Mesenchymal stem cell (in vitro differentiated cells and primary cell): ENCODE measurements around the gene NOL6.

Experiments
- DNase-seq: peaks from one replicate; pipeline ENCODE4 v3.0.0-alpha.2; 2013
- H2AFZ ChIP-seq: one replicate; pipeline ENCODE4 v1.6.1; 2013; ENCODE audit warnings: low read depth, mild to moderate bottlenecking, control low read depth, inconsistent platforms, low read length, moderate library complexity
- H2AK5ac ChIP-seq: 2 replicates; pipeline ENCODE4 v1.6.1; 2013; ENCODE audit warnings: low read length, moderate library complexity, mild to moderate bottlenecking, inconsistent platforms; ENCODE audit not compliant: severe bottlenecking
- H2BK120ac ChIP-seq: one replicate; pipeline ENCODE4 v1.6.1; 2013; ENCODE audit warnings: low read depth, mild to moderate bottlenecking, inconsistent platforms, low read length, moderate library complexity
- H2BK12ac ChIP-seq, 2 experiments: one replicate each; pipeline ENCODE4 v1.6.1; 2013; ENCODE audit warnings: inconsistent platforms in 2 of 2, low read length in 2 of 2, mild to moderate bottlenecking in 2 of 2, moderate library complexity in 2 of 2, control low read depth in 1 of 2
- H2BK15ac ChIP-seq: one replicate; pipeline ENCODE4 v1.6.1; 2013; ENCODE audit warnings: mild to moderate bottlenecking, low read depth, inconsistent platforms; ENCODE audit not compliant: poor library complexity, severe bottlenecking
- H2BK5ac ChIP-seq: 2 replicates; pipeline ENCODE4 v1.6.1; 2013; ENCODE audit warnings: low read depth, mild to moderate bottlenecking, low read length, control low read depth, inconsistent platforms; ENCODE audit not compliant: poor library complexity, severe bottlenecking
- H3K14ac ChIP-seq, 2 experiments: one replicate each; pipeline ENCODE4 v1.6.1; 2013; ENCODE audit warnings: inconsistent platforms in 2 of 2, low read length in 2 of 2, control low read depth in 1 of 2, mild to moderate bottlenecking in 1 of 2, moderate library complexity in 1 of 2
- H3K18ac ChIP-seq, 2 experiments: one replicate each; pipeline ENCODE4 v1.6.1; 2013; ENCODE audit warnings: inconsistent platforms in 2 of 2, low read length in 2 of 2, control low read depth in 1 of 2, low read depth in 1 of 2, mild to moderate bottlenecking in 1 of 2
- H3K23ac ChIP-seq, 2 experiments: one replicate each; pipeline ENCODE4 v1.6.1; 2013; ENCODE audit warnings: inconsistent platforms in 2 of 2, low read length in 2 of 2, mild to moderate bottlenecking in 2 of 2, moderate library complexity in 2 of 2, control low read depth in 1 of 2
- H3K27ac ChIP-seq: 2 replicates; pipeline ENCODE4 v1.5.1; 2013; ENCODE audit warnings: mild to moderate bottlenecking, moderate library complexity, low read length, control low read depth, inconsistent platforms; ENCODE audit not compliant: poor library complexity, severe bottlenecking
- H3K27me3 ChIP-seq, 2 experiments: 2 replicates each; pipeline versions ENCODE4 v1.6.1 to v1.7.0; 2013; ENCODE audit warnings: low read length in 2 of 2, mild to moderate bottlenecking in 2 of 2, moderate library complexity in 2 of 2, control low read depth in 1 of 2, inconsistent platforms in 1 of 2; ENCODE audit not compliant: control insufficient read depth in 1 of 2, insufficient read depth in 1 of 2
- H3K36me3 ChIP-seq, 2 experiments: 2 replicates each; pipeline versions ENCODE4 v1.6.1 to v1.7.0; 2013; ENCODE audit warnings: low read length in 2 of 2, control low read depth in 1 of 2, inconsistent platforms in 1 of 2, low read depth in 1 of 2, mild to moderate bottlenecking in 1 of 2; ENCODE audit not compliant: insufficient read depth in 2 of 2, control insufficient read depth in 1 of 2
- H3K4ac ChIP-seq, 2 experiments: one replicate each; pipeline ENCODE4 v1.6.1; 2013; ENCODE audit warnings: inconsistent platforms in 2 of 2, low read length in 2 of 2, mild to moderate bottlenecking in 2 of 2, moderate library complexity in 2 of 2, control low read depth in 1 of 2, low read depth in 1 of 2
- H3K4me1 ChIP-seq: 2 replicates; pipeline ENCODE4 v1.6.1; 2013; ENCODE audit warnings: low read depth, low read length, control low read depth; ENCODE audit not compliant: control insufficient read depth, insufficient read depth
- H3K4me2 ChIP-seq: 2 replicates; pipeline ENCODE4 v1.6.1; 2013; ENCODE audit warnings: low read length, mild to moderate bottlenecking, inconsistent platforms; ENCODE audit not compliant: poor library complexity, severe bottlenecking
- H3K4me3 ChIP-seq, 2 experiments: 2 replicates each; pipeline versions ENCODE4 v1.5.1 to v1.7.0; 2013; ENCODE audit warnings: low read length in 2 of 2, mild to moderate bottlenecking in 2 of 2, control low read depth in 1 of 2, low read depth in 1 of 2; ENCODE audit not compliant: insufficient read depth in 1 of 2
- H3K79me1 ChIP-seq: replicated peaks from 2 replicates; pipeline ENCODE4 v1.6.1; 2013; ENCODE audit warnings: mild to moderate bottlenecking, control low read depth, low read length, inconsistent platforms; ENCODE audit not compliant: poor library complexity, severe bottlenecking
- H3K9ac ChIP-seq: 2 replicates; pipeline ENCODE4 v1.7.0; 2013; ENCODE audit warnings: mild to moderate bottlenecking, low read length, moderate library complexity
- H3K9me3 ChIP-seq: 2 replicates; pipeline ENCODE4 v1.7.0; 2013; ENCODE audit warnings: mild to moderate bottlenecking, low read length; ENCODE audit not compliant: control insufficient read depth
- H4K8ac ChIP-seq: one replicate; pipeline ENCODE4 v1.6.1; 2013; ENCODE audit warnings: inconsistent platforms, mild to moderate bottlenecking, low read length, moderate library complexity
- H4K91ac ChIP-seq: one replicate; pipeline ENCODE4 v1.6.1; 2013; ENCODE audit warnings: mild to moderate bottlenecking, low read length, inconsistent platforms
- WGBS: methylation state at CpG from one replicate; pipeline ENCODE4 v1.1.7; 2013; ENCODE audit warnings: mixed read lengths; 5-methylcytosine and 5-hydroxymethylcytosine counted together

The NOL6 gene

DNA sequence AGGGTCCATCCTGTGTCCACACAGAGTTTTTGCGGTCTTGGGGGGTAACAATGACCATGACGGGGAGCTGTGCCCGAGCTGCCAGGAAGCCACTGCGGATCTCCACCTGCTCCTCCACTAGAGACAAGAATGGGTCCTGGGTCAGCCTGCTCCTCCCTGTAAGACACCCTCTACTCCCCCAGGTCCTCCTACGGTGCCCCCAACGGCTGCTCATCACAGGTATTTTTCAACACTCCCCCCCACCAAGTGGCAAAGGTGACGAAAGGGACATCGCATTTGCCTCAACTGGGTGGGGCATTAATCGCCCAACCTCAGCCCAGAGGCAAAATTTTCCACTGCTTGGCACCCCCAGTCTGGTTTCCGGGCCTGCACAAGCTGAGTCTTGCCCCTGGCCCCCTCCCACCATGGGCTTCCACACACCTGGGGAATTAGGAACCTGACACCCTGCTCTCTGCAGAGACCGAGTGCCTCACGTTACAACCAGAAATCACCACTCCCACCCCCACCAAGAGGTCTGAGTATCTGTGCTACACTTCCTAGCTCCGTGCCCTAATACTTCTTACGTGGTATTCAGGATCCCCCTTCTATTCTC is 9.6 kb downstream of the NOL6 start:
- Histone ChIP-seq H3K4ac (no peak overlapping the region), H3K27me3 (no peaks in the 10 kb centered on the region), H3K14ac (no peak overlapping the region), H4K91ac (no peak overlapping the region), H3K9ac (no peak overlapping the region), H3K9me3 (no peaks in the 10 kb centered on the region), H4K8ac (no peak overlapping the region), H2BK5ac (no peak overlapping the region), H3K4me1 (no peaks in the 10 kb centered on the region), H2BK15ac (no peak overlapping the region), H3K23ac (no peak overlapping the region), H3K79me1 (peaks cover 31% of the 10 kb centered on the region), H3K18ac (no peak overlapping the region), H2AFZ (no peak overlapping the region), H2AK5ac (no peak overlapping the region), H3K4me3 (no peak overlapping the region), H3K36me3 (peaks cover 92% of the 10 kb centered on the region in 2 experiments), H2BK12ac (no peak overlapping the region), H3K27ac (no peak overlapping the region), H2BK120ac (no peak overlapping the region), H3K4me2 (no peak overlapping the region)
- 95% methylated on average over 14 of the region's 14 CpGs for WGBS
- no peak for DNase-seq

DNA sequence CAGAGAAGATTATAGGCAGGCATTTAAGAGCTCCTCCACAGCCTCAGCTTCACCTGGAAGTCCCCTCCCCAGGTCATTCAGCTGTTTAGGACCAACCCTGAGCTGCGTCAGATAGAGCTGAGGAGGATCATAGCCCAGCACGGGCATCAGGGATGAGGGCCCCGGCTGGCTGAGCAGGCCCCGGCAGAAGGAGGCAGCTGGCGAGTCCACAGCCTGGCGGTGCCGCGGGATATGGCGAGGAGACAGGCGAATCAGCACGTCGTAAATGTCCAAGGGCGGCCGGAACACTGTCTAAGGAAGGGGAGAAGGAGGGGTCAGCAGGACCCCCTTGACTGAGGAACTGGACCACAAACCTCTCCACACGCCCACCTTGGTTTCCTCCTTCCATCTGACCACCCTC is 10.6 kb downstream of the NOL6 start:
- no peak overlapping the region for H3K27ac ChIP-seq
- H2BK12ac ChIP-seq, result no peak overlapping the region
- no peaks in the 10 kb centered on the region for H3K9me3 ChIP-seq

GRCh38 chr9:33461492-33461891 is 12.2 kb downstream of the NOL6 start:
- Histone ChIP-seq H3K27ac (no peak overlapping the region), H3K4me2 (no peak overlapping the region), H3K23ac (no peak overlapping the region), H3K36me3 (peaks cover 65 to 66% of the 10 kb centered on the region in 2 experiments), H2AFZ (no peak overlapping the region), H2AK5ac (no peak overlapping the region), H4K8ac (no peak overlapping the region), H3K9me3 (no peaks in the 10 kb centered on the region), H3K4ac (no peak overlapping the region), H2BK5ac (no peak overlapping the region), H3K18ac (no peak overlapping the region), H2BK12ac (no peak overlapping the region), H2BK120ac (no peak overlapping the region), H3K79me1 (peaks cover 20% of the 10 kb centered on the region), H3K4me3 (no peak overlapping the region), H3K4me1 (peaks cover 2% of the 10 kb centered on the region), H3K9ac (no peak overlapping the region), H4K91ac (no peak overlapping the region), H3K14ac (no peak overlapping the region), H3K27me3 (no peaks in the 10 kb centered on the region), H2BK15ac (no peak overlapping the region)
- no peak for DNase-seq
- WGBS, result 96% methylated on average over 2 of the region's 3 CpGs

More for the DNA sequence above, 10.6 kb downstream of the NOL6 start:
- H4K91ac ChIP-seq, result no peak overlapping the region
- no peak overlapping the region for H2AK5ac ChIP-seq
- H3K27me3 ChIP-seq, result no peaks in the 10 kb centered on the region
- H3K14ac ChIP-seq, result no peak overlapping the region
- H3K4ac ChIP-seq, result no peak overlapping the region
- no peak overlapping the region for H2BK15ac ChIP-seq
- no peak overlapping the region for H4K8ac ChIP-seq
- peaks cover 82% of the 10 kb centered on the region in 2 experiments for H3K36me3 ChIP-seq
- DNase-seq, result no peak
- H3K4me2 ChIP-seq, result no peak overlapping the region
- no peak overlapping the region for H3K23ac ChIP-seq
- H2AFZ ChIP-seq, result no peak overlapping the region
- peaks cover 30% of the 10 kb centered on the region for H3K79me1 ChIP-seq
- no peak overlapping the region for H3K18ac ChIP-seq
- WGBS, result 98% methylated on average over 14 of the region's 15 CpGs
- no peak overlapping the region for H3K9ac ChIP-seq
- H3K4me1 ChIP-seq, result peaks cover 2% of the 10 kb centered on the region
- H3K4me3 ChIP-seq, result no peak overlapping the region
- no peak overlapping the region for H2BK5ac ChIP-seq
- no peak overlapping the region for H2BK120ac ChIP-seq

- Histone ChIP-seq H3K23ac (no peak overlapping the region), H4K91ac (no peak overlapping the region), H3K9ac (no peak overlapping the region), H3K18ac (no peak overlapping the region), H2AFZ (no peak overlapping the region), H3K79me1 (peaks cover 14% of the 10 kb centered on the region), H3K14ac (no peak overlapping the region), H3K27me3 (no peaks in the 10 kb centered on the region), H4K8ac (no peak overlapping the region), H2AK5ac (no peak overlapping the region), H3K4me1 (peaks cover 2% of the 10 kb centered on the region), H2BK15ac (no peak overlapping the region), H3K4me3 (no peak overlapping the region), H3K4ac (no peak overlapping the region), H3K27ac (no peak overlapping the region), H3K4me2 (no peak overlapping the region), H3K36me3 (peaks cover 59% of the 10 kb centered on the region in 2 experiments), H2BK5ac (no peak overlapping the region), H2BK120ac (no peak overlapping the region), H3K9me3 (no peaks in the 10 kb centered on the region), H2BK12ac (no peak overlapping the region)
- DNase-seq, result no peak
- whole genome bisulfite sequencing, result 93% methylated on average over 10 of the region's 10 CpGs
These were observed 12.9 kb downstream of the NOL6 start for GRCh38 chr9:33460854-33461253.
